GM18867 (cell line): ENCODE measurements around the gene CILP.
A peak's percentile ranks its signal among the peaks of the same experiment; 100 is the strongest.
"Not testable (repeated sequence)": the region's sequence is repeated elsewhere in the genome, so short reads cannot be mapped to it uniquely, and the experiment has no call there.

ENCODE experiments used
- ATAC-seq: cut with Tn5 transposase; IDR thresholded peaks from one replicate; pipeline ENCODE4 v1.9.1; 2021; ENCODE audit warnings: mild to moderate bottlenecking, moderate library complexity; ENCODE audit not compliant: unreplicated experiment

Gene CILP

GRCh38 chr15:65195548-65195923, 15.7 kb downstream of the CILP start:
- ATAC-seq = no peak

GRCh38 chr15:65194826-65195547, 16.3 kb downstream of the CILP start:
- no peak for ATAC-seq

GRCh38 chr15:65192016-65192415, 19.3 kb downstream of the CILP start:
- ATAC-seq = no peak

- no peak for ATAC-seq
Measured at GRCh38 chr15:65189102-65189740, 22.1 kb downstream of the CILP start.

GRCh38 chr15:65188472-65188871, 22.8 kb downstream of the CILP start:
- not testable (repeated sequence) for ATAC-seq

GRCh38 chr15:65184868-65185717, 26.2 kb downstream of the CILP start, which contains the start of gene CLPX:
TSS of gene CLPX (minus strand) at chr15:65185342. CDS start at chr15:65185153, 189 bp downstream.
- ATAC-seq = peak; percentile 80

GRCh38 chr15:65184305-65184867, 26.9 kb downstream of the CILP start:
- peak; percentile 29 for ATAC-seq

- no peak for ATAC-seq
Measured at GRCh38 chr15:65183865-65184159, 27.5 kb downstream of the CILP start.

- no peak for ATAC-seq
Measured at GRCh38 chr15:65182538-65182937, 28.7 kb downstream of the CILP start.

- not testable (repeated sequence) for ATAC-seq
Measured at GRCh38 chr15:65181582-65182353, 29.5 kb downstream of the CILP start.

- ATAC-seq = no peak
Measured at GRCh38 chr15:65180167-65180566, 31.1 kb downstream of the CILP start.

- no peak for ATAC-seq
Measured at GRCh38 chr15:65177901-65178300, 33.4 kb downstream of the CILP start.

GRCh38 chr15:65176056-65176455, 35.2 kb downstream of the CILP start:
- ATAC-seq = no peak

GRCh38 chr15:65175511-65175910, 35.8 kb downstream of the CILP start:
- no peak for ATAC-seq

GRCh38 chr15:65174509-65174908, 36.8 kb downstream of the CILP start:
- no peak for ATAC-seq

- no peak for ATAC-seq
Measured at GRCh38 chr15:65172531-65172930, 38.7 kb downstream of the CILP start.

GRCh38 chr15:65171428-65171827, 39.8 kb downstream of the CILP start:
- no peak for ATAC-seq

GRCh38 chr15:65165875-65166274, 45.4 kb downstream of the CILP start:
- no peak for ATAC-seq

- no peak for ATAC-seq
Measured at GRCh38 chr15:65164139-65164538, 47.1 kb downstream of the CILP start.

- no peak for ATAC-seq
Measured at GRCh38 chr15:65163041-65163440, 48.2 kb downstream of the CILP start.

- no peak for ATAC-seq
Measured at GRCh38 chr15:65156692-65157091, 54.6 kb downstream of the CILP start.
